DOHH2 (cell line): ENCODE data around the gene PAN3.

Experiments
- CTCF ChIP-seq: fragments of 200-600 bp; sonication (generic); IDR thresholded peaks from one replicate; pipeline ENCODE4 v1.5.1; 2014; ENCODE audit warnings: antibody characterized with exemption, mild to moderate bottlenecking, low read depth, low read length; ENCODE audit not compliant: poor library complexity, severe bottlenecking
- EZH2phosphoT487 ChIP-seq: fragments of 200-600 bp; sonication (generic); IDR thresholded peaks from 2 replicates; pipeline ENCODE4 v1.6.1; 2017; ENCODE audit warnings: borderline replicate concordance, mild to moderate bottlenecking, antibody characterized with exemption, low read length, moderate library complexity, mixed read lengths

DNA sequence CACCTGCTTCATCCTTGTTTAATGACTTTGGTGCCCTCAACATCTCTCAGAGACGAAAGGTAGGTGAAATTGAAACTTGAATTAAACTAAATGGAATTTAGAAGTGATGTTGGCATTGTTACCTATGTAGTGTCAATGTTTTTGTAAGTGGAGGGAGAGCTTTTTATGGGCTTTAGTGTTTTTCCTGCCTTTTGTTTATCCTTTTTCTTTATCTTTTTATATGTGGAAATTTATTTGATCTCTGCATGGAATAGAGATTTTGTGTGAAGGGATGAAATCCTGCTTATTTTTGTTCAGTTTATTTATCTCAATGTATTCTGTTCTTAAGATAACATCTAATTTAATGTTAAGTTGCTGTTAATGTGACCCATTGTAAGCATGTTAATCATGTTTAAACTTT lies 39.5 kb downstream of the PAN3 start:
- TF ChIP-seq CTCF (no peak), EZH2phosphoT487 (no peak)
